ENCODE data around the gene AQP12B. TPM values are rescaled to one million over a fixed set of nuclear protein-coding genes. Genes with fewer than 3 reads are reported as not detected.

Gene AQP12B
- total and polyA plus RNA-seq, 2 of the 8 experiments (the other 6 are each of a cell fraction or from before 2014, with no cell fraction given) = not detected

DNA sequence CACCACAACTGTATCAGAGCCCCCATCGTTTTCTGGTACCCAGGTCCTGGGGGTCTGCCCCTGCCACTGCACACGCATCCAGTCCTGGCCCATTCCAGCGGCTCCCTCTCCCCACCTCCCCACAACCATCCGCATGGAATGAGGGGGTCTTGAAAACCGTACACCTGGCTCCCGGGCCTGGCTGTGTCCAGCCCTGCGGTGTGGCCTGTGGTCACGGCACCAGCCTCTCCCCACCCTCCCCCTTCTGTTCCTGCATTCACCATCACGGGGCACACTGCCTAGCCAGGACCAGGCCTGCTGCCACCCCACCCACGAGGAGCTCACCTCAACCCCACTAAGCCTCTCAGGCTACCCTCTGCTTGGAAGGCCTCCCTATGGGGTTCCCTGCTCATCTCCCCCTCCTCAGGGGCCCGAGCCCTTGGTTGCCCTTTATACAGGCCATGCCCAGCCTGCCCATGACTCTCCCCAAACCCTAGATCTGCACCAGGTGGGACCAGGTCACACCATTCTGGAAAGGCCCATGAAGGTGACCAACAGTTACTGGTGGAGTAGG lies 46.0 kb downstream of the AQP12B start:
- no peaks in the 10 kb centered on the region for H3K79me1 ChIP-seq (ENCODE audit: low read depth, low read length)
- no peaks in the 10 kb centered on the region for H3K79me2 ChIP-seq (ENCODE audit: control insufficient read depth in 1 of 2, insufficient read depth in 2 of 2, low read length in 2 of 2)
- DNase-seq (ENCODE audit: low read depth in 1 of 2, low spot score in 2 of 2) (no peak), FAIRE-seq (no peak)
- H3K56ac ChIP-seq (replicated peaks; ENCODE audit: insufficient read length, low read depth, low read length) = no peak overlapping the region
- WGBS, 2 experiments (ENCODE audit: extremely low coverage in 1 of 2, insufficient coverage in 1 of 2, insufficient read length in 1 of 2, insufficient replicate concordance in 2 of 2, low coverage in 1 of 2, low lambda C conversion rate in 2 of 2, missing lambda C conversion rate in 1 of 2) = 94% methylated on average over 9 of the region's 11 CpGs; no CpG with 5 or more reads in 1 of the 2 experiments
- H2AFZ ChIP-seq (ENCODE audit: low read length) = no peak overlapping the region
- no peak overlapping the region for H3K14ac ChIP-seq (ENCODE audit: insufficient read length)
- no peaks in the 10 kb centered on the region; a peak in 1 of 7 replicates for H3K4me1 ChIP-seq (replicated peaks in 1 of 4; ENCODE audit: control insufficient read depth in 3 of 4, insufficient read depth in 4 of 4, low read length in 3 of 4)
- H3K4me3 ChIP-seq (ENCODE audit: extremely low read depth in 1 of 4, insufficient read depth in 2 of 4, low read depth in 3 of 4, low read length in 4 of 4) = no peak overlapping the region
- no peak overlapping the region for H2BK120ac ChIP-seq (replicated peaks; ENCODE audit: low read depth, low read length)
- H2AK5ac ChIP-seq (ENCODE audit: low read depth, low read length) = no peak overlapping the region
- POLR2A ChIA-PET (ENCODE audit: partially characterized antibody) = no interaction called here
- H3K4me2 ChIP-seq (ENCODE audit: insufficient read depth in 1 of 2, low read depth in 2 of 2, low read length in 2 of 2) = no peak overlapping the region
- no peak overlapping the region for H3K27ac ChIP-seq (ENCODE audit: low read depth, low read length)
- H2BK12ac ChIP-seq (ENCODE audit: low read depth, low read length) = no peak overlapping the region
- no peak overlapping the region for H2BK5ac ChIP-seq (ENCODE audit: low read depth, low read length)
- no peak overlapping the region for H2BK15ac ChIP-seq (ENCODE audit: low read length)
- no peaks in the 10 kb centered on the region; a peak in 1 of 7 replicates for H3K27me3 ChIP-seq (replicated peaks in 1 of 4; ENCODE audit: control insufficient read depth in 3 of 4, extremely low read depth in 1 of 4, insufficient read depth in 3 of 4, low read length in 3 of 4)
- CTCF ChIA-PET (ENCODE audit: partially characterized antibody) = no interaction called here
- H2BK20ac ChIP-seq (ENCODE audit: low read length) = no peak overlapping the region
- no peak overlapping the region for H4K5ac ChIP-seq (ENCODE audit: insufficient read length, low read depth, low read length)
- H3K23ac ChIP-seq (ENCODE audit: insufficient read length) = no peak overlapping the region
- no peak overlapping the region; the same call in 1 of the 2 replicates for H4K8ac ChIP-seq (ENCODE audit: extremely low read depth, insufficient read depth, low read length)
- TF ChIP-seq POLR2A (IDR thresholded peaks at IDR 0.05; ENCODE audit: control extremely low read depth in 1 of 2, low read depth in 2 of 2, low read length in 2 of 2) = no peak
- no peak for TF ChIP-seq PHF8 (conservative IDR thresholded peaks at IDR 0.05; ENCODE audit: low read depth, low read length)
- TF ChIP-seq HDAC2 (IDR thresholded peaks at IDR 0.05; ENCODE audit: borderline replicate concordance in 1 of 2, low read depth in 2 of 2, low read length in 2 of 2) = no peak
- TF ChIP-seq JUN (IDR thresholded peaks at IDR 0.05; ENCODE audit: low read depth, low read length) = no peak
- TF ChIP-seq YY1 (IDR thresholded peaks at IDR 0.05; ENCODE audit: low read depth, low read length) = no peak
- no peak for TF ChIP-seq SUZ12 (IDR thresholded peaks at IDR 0.05; ENCODE audit: low read length)
- TF ChIP-seq TAF7 (optimal IDR thresholded peaks at IDR 0.05; ENCODE audit: borderline replicate concordance, low read depth, low read length) = no peak
- peaks cover 30 to 49% of the 10 kb centered on the region in 2 experiments for H3K9me3 ChIP-seq (ENCODE audit: insufficient read depth in 2 of 2, low read depth in 1 of 2, low read length in 1 of 2)
- H3K36me3 ChIP-seq (ENCODE audit: control insufficient read depth in 2 of 4, insufficient read depth in 4 of 4, low read length in 3 of 4) = no peaks in the 10 kb centered on the region
- no peak overlapping the region for H3K18ac ChIP-seq (ENCODE audit: extremely low read depth, low read length)
- no peaks in the 10 kb centered on the region for H3K23me2 ChIP-seq (ENCODE audit: low read depth, low read length)
- no peak overlapping the region for H3K9ac ChIP-seq (replicated peaks in 1 of 4; ENCODE audit: extremely low read depth in 1 of 4, low read depth in 3 of 4, low read length in 3 of 4)
- no peaks in the 10 kb centered on the region for H4K20me1 ChIP-seq (replicated peaks in 1 of 2; ENCODE audit: control insufficient read depth in 1 of 2, insufficient read depth in 2 of 2, low read length in 2 of 2)
- no peak overlapping the region for H4K91ac ChIP-seq (replicated peaks; ENCODE audit: insufficient read length, low read length)
- H3K4ac ChIP-seq (replicated peaks; ENCODE audit: insufficient read length, low read depth, low read length) = no peak overlapping the region
